ENCODE results near the gene TMEM181.
"Not testable (repeated sequence)": the region's sequence is repeated elsewhere in the genome, so short reads cannot be mapped to it uniquely, and the experiment has no call there.

The TMEM181 gene

GRCh38 chr6:158648682-158649131 is 88.8 kb downstream of the TMEM181 start:
- H3K4me3 ChIP-seq (ENCODE audit: low read depth, low read length) = no peak overlapping the region
- DNase-seq (ENCODE audit: low read depth) = no peak
- TF ChIP-seq, protein P1, sequence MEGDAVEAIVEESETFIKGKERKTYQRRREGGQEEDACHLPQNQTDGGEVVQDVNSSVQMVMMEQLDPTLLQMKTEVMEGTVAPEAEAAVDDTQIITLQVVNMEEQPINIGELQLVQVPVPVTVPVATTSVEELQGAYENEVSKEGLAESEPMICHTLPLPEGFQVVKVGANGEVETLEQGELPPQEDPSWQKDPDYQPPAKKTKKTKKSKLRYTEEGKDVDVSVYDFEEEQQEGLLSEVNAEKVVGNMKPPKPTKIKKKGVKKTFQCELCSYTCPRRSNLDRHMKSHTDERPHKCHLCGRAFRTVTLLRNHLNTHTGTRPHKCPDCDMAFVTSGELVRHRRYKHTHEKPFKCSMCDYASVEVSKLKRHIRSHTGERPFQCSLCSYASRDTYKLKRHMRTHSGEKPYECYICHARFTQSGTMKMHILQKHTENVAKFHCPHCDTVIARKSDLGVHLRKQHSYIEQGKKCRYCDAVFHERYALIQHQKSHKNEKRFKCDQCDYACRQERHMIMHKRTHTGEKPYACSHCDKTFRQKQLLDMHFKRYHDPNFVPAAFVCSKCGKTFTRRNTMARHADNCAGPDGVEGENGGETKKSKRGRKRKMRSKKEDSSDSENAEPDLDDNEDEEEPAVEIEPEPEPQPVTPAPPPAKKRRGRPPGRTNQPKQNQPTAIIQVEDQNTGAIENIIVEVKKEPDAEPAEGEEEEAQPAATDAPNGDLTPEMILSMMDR (IDR thresholded peaks at IDR 0.05; ENCODE audit: control insufficient read depth, extremely low read depth, insufficient read depth) = no peak

DNA sequence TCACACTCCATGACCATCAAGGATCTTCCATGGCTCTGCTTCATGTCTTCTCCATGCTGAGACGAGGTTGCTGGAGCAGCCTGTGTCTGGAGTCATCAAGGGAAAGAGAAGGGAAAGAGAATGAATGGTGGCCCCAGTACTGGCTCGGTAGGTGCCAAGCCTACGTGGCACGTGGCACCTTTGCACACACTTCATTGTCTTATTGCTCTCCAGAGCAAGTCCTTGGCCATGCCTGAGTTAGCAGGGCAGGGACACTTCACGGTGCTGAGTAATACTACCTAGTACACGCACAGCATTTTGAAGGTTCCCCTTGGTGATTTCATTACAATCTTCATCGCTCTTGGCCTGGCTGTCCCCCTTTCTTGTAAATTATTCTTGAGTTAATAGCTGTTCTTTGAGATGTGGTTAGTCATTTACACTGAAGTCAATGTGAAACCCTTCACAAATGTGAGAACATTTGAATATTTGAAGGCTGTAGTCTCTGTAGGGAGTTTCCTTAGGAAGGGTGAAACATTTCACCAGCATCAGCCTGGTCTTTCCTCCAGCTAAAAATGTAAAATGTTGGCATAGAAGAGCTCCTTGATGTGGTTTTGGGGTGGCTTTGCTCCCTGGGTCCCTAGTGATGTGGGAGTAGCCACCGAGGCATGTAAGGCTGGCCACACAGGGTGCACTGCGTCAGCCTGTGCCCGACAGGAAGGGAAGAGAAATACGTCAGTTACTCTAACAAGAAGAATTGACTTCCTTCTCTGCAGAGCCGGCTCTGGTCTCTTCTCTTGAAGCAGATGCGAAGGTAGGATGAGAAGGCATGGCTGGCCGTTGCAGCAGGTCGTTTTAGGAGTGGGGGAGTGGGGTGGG is 89.6 kb downstream of the TMEM181 start, which contains the start of gene SYTL3:
SYTL3 (plus strand) TSS at position 766 of the 855 bp plus-strand sequence. CDS start 13,215 bp downstream, outside the sequence.
- H3K4me3 ChIP-seq (ENCODE audit: low read depth, low read length) = no peak within 1 kb of the TSS
- no peak for DNase-seq (ENCODE audit: low read depth)
- TF ChIP-seq, protein P1 (IDR thresholded peaks at IDR 0.05; ENCODE audit: control insufficient read depth, extremely low read depth, insufficient read depth) = no peak

- not testable (repeated sequence) for DNase-seq (ENCODE audit: low read depth); H3K4me3 ChIP-seq (ENCODE audit: low read depth, low read length)
Observed at GRCh38 chr6:158651981-158652737, 92.3 kb downstream of the TMEM181 start.

DNA sequence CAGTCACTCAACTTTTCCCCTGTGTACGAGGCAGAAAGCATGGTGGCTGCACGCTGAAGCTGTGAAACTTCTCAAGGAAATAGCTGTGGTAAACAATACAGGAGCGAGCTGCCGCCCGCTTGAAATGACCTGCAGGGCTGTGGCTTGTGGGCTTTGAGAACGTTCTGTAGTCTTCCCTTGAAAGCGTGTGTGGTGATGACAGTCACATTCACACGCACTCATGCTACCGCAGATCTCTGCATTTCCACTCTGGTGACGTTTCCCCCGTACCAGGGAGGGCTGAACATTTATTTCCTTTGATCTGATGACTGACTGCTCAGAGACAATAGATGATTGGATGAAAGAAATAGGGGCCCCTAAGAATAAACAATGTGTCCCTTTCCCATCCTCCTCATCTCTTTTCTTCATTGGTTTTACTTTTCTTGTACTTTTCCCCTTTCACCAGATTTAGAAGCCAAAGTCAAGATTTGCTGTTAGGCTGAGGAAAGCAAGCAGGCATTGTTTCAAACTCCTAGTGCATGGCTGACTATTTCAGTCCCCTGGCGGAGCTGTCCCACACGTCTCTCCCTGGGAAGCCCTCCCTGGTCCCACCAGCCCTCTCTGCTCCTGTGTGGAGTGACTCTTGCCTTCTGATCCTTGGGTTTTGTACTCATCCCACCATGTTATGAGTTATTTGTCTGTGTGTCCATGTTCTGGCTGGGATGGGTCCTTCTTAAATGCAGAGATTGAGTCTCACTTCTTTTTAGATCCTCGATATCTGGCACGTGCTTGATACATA is 93.9 kb downstream of the TMEM181 start:
- TF ChIP-seq, protein P1 (IDR thresholded peaks at IDR 0.05; ENCODE audit: control insufficient read depth, extremely low read depth, insufficient read depth) = no peak
- DNase-seq (ENCODE audit: low read depth) = no peak
- no peak overlapping the region for H3K4me3 ChIP-seq (ENCODE audit: low read depth, low read length)

DNA sequence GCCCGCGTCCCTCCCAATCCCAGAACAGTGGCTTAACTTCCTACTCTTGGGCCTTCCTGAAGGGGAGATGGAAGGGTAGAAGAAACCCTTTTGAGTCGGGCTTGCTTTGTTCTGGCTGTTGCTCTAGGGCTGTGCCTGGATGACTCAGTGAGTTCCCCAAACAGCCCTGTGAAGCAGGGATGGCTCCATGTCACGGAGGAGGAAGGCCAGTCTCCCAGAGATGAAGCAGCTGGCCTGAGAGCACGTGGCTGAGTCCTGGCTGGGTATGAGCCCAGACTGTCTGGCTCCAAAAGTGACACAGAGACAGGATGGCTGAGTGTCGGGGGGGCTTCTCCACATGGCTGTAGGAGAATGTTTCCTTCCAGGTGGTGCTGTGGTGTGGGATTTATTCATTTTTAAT is 94.6 kb downstream of the TMEM181 start:
- TF ChIP-seq, protein P1 (IDR thresholded peaks at IDR 0.05; ENCODE audit: control insufficient read depth, extremely low read depth, insufficient read depth) = no peak
- no peak for DNase-seq (ENCODE audit: low read depth)
- no peak overlapping the region for H3K4me3 ChIP-seq (ENCODE audit: low read depth, low read length)

GRCh38 chr6:158654960-158655489 is 95.1 kb downstream of the TMEM181 start:
- TF ChIP-seq, protein P1 (IDR thresholded peaks at IDR 0.05; ENCODE audit: control insufficient read depth, extremely low read depth, insufficient read depth) = no peak
- no peak overlapping the region for H3K4me3 ChIP-seq (ENCODE audit: low read depth, low read length)
- DNase-seq (ENCODE audit: low read depth) = no peak

Data from LNCaP clone FGC (cell line).